GM21360 (cell line): ENCODE results near the gene TSPO.

Experiments
- ATAC-seq: cut with Tn5 transposase; IDR thresholded peaks from one replicate; pipeline ENCODE4 v1.9.1; 2021; ENCODE audit warnings: mild to moderate bottlenecking, moderate library complexity; ENCODE audit not compliant: unreplicated experiment

Gene TSPO

GRCh38 chr22:43157874-43158546 is 6.7 kb downstream of the TSPO start:
- no peak for ATAC-seq

GRCh38 chr22:43158778-43159483 is 7.6 kb downstream of the TSPO start:
- ATAC-seq = no peak

GRCh38 chr22:43159484-43160178 is 8.3 kb downstream of the TSPO start:
- no peak for ATAC-seq

GRCh38 chr22:43160497-43161126 is 9.3 kb downstream of the TSPO start:
- no peak for ATAC-seq

- no peak for ATAC-seq
These were observed 11.2 kb downstream of the TSPO start for GRCh38 chr22:43162412-43163150.

- ATAC-seq = no peak
These were observed 12.0 kb downstream of the TSPO start for GRCh38 chr22:43163241-43163795.

GRCh38 chr22:43164636-43165035 is 13.3 kb downstream of the TSPO start:
- ATAC-seq = no peak

- ATAC-seq = no peak
These were observed 15.0 kb downstream of the TSPO start for GRCh38 chr22:43166132-43166930.

- no peak for ATAC-seq
These were observed 15.7 kb downstream of the TSPO start for GRCh38 chr22:43167001-43167589.

GRCh38 chr22:43168471-43169309 is 17.3 kb downstream of the TSPO start:
- ATAC-seq = no peak

- no peak for ATAC-seq
These were observed 18.2 kb downstream of the TSPO start for GRCh38 chr22:43169310-43170130.

- no peak for ATAC-seq
These were observed 18.7 kb downstream of the TSPO start for GRCh38 chr22:43170131-43170480.

- ATAC-seq = no peak
These were observed 19.7 kb downstream of the TSPO start for GRCh38 chr22:43171019-43171491.

GRCh38 chr22:43171607-43172006 is 20.2 kb downstream of the TSPO start:
- ATAC-seq = no peak

GRCh38 chr22:43172191-43172590 is 20.8 kb downstream of the TSPO start:
- ATAC-seq = no peak

GRCh38 chr22:43173566-43173965 is 22.2 kb downstream of the TSPO start:
- ATAC-seq = no peak

- ATAC-seq = no peak
These were observed 22.8 kb downstream of the TSPO start for GRCh38 chr22:43173976-43174720.
